Psoas muscle (tissue), 8 donors: Measurements from ENCODE around the gene IQCK. TPM values are rescaled to one million over a fixed set of nuclear protein-coding genes. Genes with fewer than 3 reads are reported as not detected.

Experiments used
- ATAC-seq, 4 donors: fragments of 200-7000 bp; cut with Tn5 transposase; one replicate each; pipeline ENCODE4 v1.9.1; 2020; ENCODE audit warnings: moderate library complexity in 3 of 4, mild to moderate bottlenecking in 2 of 4
- DNase-seq, 2 donors: peaks; one replicate each; pipeline ENCODE4 v3.0.0-alpha.2; 2020
- H3K27ac ChIP-seq: fragments of 200-600 bp; one replicate; pipeline ENCODE4 v1.8.0; 2022
- H3K27me3 ChIP-seq, 3 donors: fragments of 200-600 bp in 1 of 3; one replicate each; pipeline versions ENCODE4 v1.6.1 to v1.8.0; 2013 to 2022; ENCODE audit warnings: low read length in 2 of 3, mild to moderate bottlenecking in 2 of 3, moderate library complexity in 1 of 3; ENCODE audit not compliant: insufficient read depth in 3 of 3
- H3K36me3 ChIP-seq, 2 donors: fragments of 200-600 bp in 1 of 2; one replicate each; pipeline versions ENCODE4 v1.6.1 to v1.8.0; 2013 to 2022; ENCODE audit warnings: low read depth in 1 of 2, mild to moderate bottlenecking in 1 of 2, moderate library complexity in 1 of 2; ENCODE audit not compliant: insufficient read depth in 1 of 2
- H3K4me1 ChIP-seq: fragments of 200-600 bp; one replicate; pipeline ENCODE4 v1.8.0; 2022
- H3K4me3 ChIP-seq: fragments of 200-600 bp; one replicate; pipeline ENCODE4 v1.8.0; 2022; ENCODE audit warnings: mild to moderate bottlenecking
- H3K9me3 ChIP-seq: fragments of 200-600 bp; one replicate; pipeline ENCODE4 v1.8.0; 2022
- WGBS, 3 donors: extraction: QIAGEN DNeasy Blood & Tissue Kit; methylation state at CpG; one replicate each; pipeline versions ENCODE4 v1.1.6 to v1.1.7; 2013; 5-methylcytosine and 5-hydroxymethylcytosine counted together
- intact Hi-C, 2 donors: fragments of 100-400 bp; cut with DNase I; formaldehyde crosslinking; loops; one replicate each; pipeline versions ENCODE4 v1.11.0 to v1.14.2; 2022
- polyA plus RNA-seq, 3 donors: library from polyadenylated mRNA; stranded (reverse); fragments of 200-250 nt; gene quantifications; one replicate each; pipeline ENCODE4 v1.2.3, GENCODE V29; 2013
- total RNA-seq, 4 donors: library from RNA; stranded (reverse); fragmentation: NEBNext Ultra II Directional in 2 of 4; extraction: Animal tissue kit (Norgen Biotek cat#: 25700) in 2 of 4; gene quantifications; one replicate each; pipeline versions ENCODE4 v1.2.1 to v1.2.4, GENCODE V29; 2021 to 2023
- TF ChIP-seq, protein P1 (sequence below): fragments of 200-600 bp; IDR thresholded peaks from one replicate; pipeline ENCODE4 v1.8.0; 2022; ENCODE audit warnings: antibody characterized with exemption
- donor health status: healthy with polysubstance abuse.
- donor health status: DM: no; HTN: no; CAD: no; lungs with moderate emphysema.
- donor health status: Bipolar disorder and iron deficiency.
- donor health status: healthy.
- donor health status: DM: yes; HTN: yes; CAD: no.
- donor health status: DM: no; HTN: no; CAD: no.
- donor health status: DM: no; HTN: no; CAD: no.
- donor health status: DM: yes; HTN: yes; CAD: no.

Gene IQCK
- total and polyA plus RNA-seq, 7 donors = 4.3 to 9.9 (median 6.3) TPM

DNA sequence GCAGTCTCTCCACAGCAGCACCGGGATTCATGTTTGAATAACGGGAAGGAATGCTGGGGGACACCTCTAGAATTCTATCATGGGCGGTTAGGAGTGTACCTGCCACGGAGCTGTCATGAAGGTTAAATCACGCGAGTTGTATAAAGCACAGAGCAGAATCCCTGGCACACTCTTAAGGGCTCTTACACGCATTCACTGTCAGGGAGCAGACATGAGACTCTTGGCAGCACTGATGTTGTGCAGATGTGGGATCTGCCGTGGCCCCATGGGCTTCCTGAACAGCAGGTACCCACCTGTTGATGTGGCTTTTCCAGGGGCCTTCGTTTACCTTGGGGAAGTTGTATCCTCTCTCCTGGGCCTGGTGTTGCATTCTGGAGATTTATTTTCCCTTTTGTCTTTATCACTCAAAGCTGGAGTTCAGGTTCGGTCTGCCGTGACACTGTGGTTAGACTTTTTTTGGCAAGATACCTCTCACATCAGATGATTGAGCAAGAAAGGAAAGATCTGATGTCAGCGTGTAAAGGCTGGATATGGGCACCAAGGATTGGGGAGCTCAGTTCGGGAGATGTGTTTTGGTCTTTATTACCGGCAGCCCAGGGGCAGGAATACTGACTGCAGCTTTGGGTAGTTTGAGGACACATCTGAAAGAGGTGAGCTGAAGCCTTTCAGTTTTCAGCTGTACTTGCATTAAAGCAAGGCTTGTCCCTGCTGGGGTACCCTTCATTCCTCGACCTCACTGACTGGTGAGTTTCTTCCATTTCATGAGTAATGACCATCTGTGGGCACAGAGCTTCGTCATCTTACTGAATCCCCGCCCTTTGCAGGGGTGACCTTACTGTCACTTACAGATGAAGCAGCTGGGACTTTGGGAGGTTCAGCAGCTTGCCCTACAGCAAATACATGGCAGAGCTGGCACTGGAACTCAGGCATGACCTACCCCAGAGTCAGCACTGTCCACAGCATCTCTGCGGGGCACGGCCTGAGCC is 19.3 kb upstream of the IQCK start:
- H3K27ac ChIP-seq = peak overlapping the region; percentile 47
- H3K4me3 ChIP-seq = no peak overlapping the region
- intact Hi-C loops = no loop called here
- H3K9me3 ChIP-seq = no peaks in the 10 kb centered on the region
- TF ChIP-seq, protein P1, sequence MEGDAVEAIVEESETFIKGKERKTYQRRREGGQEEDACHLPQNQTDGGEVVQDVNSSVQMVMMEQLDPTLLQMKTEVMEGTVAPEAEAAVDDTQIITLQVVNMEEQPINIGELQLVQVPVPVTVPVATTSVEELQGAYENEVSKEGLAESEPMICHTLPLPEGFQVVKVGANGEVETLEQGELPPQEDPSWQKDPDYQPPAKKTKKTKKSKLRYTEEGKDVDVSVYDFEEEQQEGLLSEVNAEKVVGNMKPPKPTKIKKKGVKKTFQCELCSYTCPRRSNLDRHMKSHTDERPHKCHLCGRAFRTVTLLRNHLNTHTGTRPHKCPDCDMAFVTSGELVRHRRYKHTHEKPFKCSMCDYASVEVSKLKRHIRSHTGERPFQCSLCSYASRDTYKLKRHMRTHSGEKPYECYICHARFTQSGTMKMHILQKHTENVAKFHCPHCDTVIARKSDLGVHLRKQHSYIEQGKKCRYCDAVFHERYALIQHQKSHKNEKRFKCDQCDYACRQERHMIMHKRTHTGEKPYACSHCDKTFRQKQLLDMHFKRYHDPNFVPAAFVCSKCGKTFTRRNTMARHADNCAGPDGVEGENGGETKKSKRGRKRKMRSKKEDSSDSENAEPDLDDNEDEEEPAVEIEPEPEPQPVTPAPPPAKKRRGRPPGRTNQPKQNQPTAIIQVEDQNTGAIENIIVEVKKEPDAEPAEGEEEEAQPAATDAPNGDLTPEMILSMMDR = no peak
- H3K27me3 ChIP-seq = no peaks in the 10 kb centered on the region
- H3K4me1 ChIP-seq = peaks cover 43% of the 10 kb centered on the region
- peak; percentile 47 to 77 (median 58) for ATAC-seq
- DNase-seq = peak in 1 of 2 donors; percentile 8
- peaks cover 0 to 48% of the 10 kb centered on the region in 2 donors for H3K36me3 ChIP-seq
- 66 to 84% (median 71%) methylated on average over 19 of the region's 19 CpGs for WGBS, 3 donors

DNA sequence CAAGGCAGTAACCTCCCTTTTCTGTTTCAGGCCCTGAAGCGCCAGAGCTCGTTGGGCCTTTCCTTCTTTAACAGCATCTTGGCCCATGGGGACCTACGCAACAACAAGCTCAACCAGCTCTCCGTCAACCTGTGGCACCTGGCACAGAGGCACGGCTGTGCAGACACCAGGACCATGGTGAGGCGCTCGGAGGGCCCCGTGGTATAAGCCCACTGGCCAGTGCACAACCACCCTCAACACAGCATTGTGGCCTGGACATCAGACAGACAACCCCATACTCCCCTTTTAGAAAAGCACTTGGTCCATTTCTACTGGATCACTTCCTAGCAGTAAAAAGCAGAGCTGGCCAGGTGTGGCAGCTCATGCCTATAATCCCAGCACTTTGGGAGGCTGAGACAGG is 18.6 kb upstream of the IQCK start:
- Histone ChIP-seq H3K27ac (no peak overlapping the region), H3K4me1 (peaks cover 43% of the 10 kb centered on the region), H3K9me3 (no peaks in the 10 kb centered on the region), H3K4me3 (no peak overlapping the region), H3K27me3 (no peaks in the 10 kb centered on the region), H3K36me3 (peaks cover 0 to 45% of the 10 kb centered on the region in 2 donors)
- intact Hi-C loops = no loop called here
- TF ChIP-seq, protein P1 = no peak
- DNase-seq = no peak
- no peak for ATAC-seq
- WGBS, 3 donors = 93 to 95% (median 95%) methylated on average over 8 of the region's 8 CpGs

DNA sequence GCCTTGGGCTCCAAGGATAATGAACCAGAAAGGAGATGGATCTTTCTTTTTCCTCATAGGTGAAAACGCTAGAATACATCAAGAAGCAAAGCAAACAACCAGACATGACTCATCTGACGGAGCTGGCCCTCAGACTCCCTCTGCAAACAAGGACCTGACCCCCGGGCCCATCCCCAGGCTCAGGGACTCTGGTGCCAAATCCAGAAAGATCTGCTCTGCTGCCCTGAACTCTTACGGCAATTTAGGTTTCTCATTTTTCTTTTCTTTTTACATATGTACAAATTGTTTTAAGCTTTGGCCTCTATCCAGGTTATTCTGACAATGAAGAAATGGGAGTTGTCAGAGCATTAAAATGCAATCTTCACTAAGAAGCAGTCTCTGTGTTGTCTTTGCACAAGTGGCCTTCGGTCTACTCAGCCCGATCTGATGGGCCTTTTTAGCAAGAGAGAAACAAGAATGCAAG is 17.7 kb upstream of the IQCK start:
- intact Hi-C loops = loop anchor here in 1 of 2 donors (5.0 kb wide), 1 partner anchor 43 kb away; no protein-coding TSS in a partner anchor
- peaks cover 48% of the 10 kb centered on the region for H3K4me1 ChIP-seq
- H3K27ac ChIP-seq = peak overlapping the region; percentile 55
- no peak for DNase-seq
- ATAC-seq = no peak
- peaks cover 0 to 54% of the 10 kb centered on the region in 2 donors for H3K36me3 ChIP-seq
- H3K4me3 ChIP-seq = no peak overlapping the region
- TF ChIP-seq, protein P1 = no peak
- 56 to 69% (median 67%) methylated on average over 6 of the region's 6 CpGs for WGBS, 3 donors
- no peaks in the 10 kb centered on the region for H3K9me3 ChIP-seq
- no peaks in the 10 kb centered on the region for H3K27me3 ChIP-seq

DNA sequence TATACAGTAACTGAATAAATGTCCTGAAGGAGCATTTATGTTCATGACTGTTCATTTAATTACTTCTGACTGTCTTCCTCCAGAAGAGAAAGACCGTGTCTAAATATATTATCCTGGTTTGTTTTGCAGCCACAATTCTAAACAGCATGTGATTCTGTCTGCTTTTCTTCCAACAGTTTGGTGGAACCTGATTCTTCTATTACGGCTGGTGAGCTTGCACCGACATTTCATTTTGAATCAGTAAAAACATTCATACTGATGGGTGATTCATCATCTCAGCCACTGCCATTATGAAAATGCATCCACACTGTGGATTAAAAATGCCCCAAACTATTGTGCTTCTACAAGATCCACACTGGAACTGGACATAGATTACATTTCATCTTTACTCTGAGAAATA is 17.0 kb upstream of the IQCK start:
- no peak overlapping the region for H3K4me3 ChIP-seq
- H3K4me1 ChIP-seq = peaks cover 42% of the 10 kb centered on the region
- TF ChIP-seq, protein P1 = no peak
- no peaks in the 10 kb centered on the region for H3K9me3 ChIP-seq
- intact Hi-C loops = loop anchor here in 1 of 2 donors (5.0 kb wide), 1 partner anchor 44 kb away; no protein-coding TSS in a partner anchor
- peaks cover 0 to 61% of the 10 kb centered on the region in 2 donors for H3K36me3 ChIP-seq
- H3K27ac ChIP-seq = peak overlapping the region; percentile 55
- ATAC-seq (no peak), DNase-seq (no peak)
- H3K27me3 ChIP-seq = no peaks in the 10 kb centered on the region
- WGBS, 3 donors = 44 to 73% (median 50%) methylated on average over 3 of the region's 3 CpGs
